ENCODE results near the gene MED27. TPM values are rescaled to one million over a fixed set of nuclear protein-coding genes. Genes with fewer than 3 reads are reported as not detected.

Gene MED27
- total and polyA plus RNA-seq, 2 of the 4 experiments (the other 2 are of a cell fraction) = 50.2 to 63.4 TPM

DNA sequence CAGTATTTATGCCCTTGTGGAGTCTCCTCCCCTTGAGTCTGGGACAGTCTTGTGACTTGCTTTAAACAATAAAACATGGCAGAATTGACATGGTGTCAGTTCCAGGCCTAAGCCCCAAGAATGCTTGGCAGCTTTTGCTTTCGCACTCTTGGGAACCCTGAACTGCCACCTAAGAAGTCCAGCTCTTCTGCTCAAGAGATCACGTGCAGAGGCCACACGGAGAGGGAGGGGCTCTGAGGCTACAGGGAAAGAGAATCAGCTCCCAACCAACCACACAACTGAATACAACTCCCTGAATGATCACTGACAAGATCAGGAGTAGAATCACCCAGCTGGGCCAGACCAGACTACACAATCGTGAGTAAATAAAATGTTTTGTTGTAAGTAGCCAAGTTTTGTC, 97.6 kb downstream of the MED27 start:
- Histone ChIP-seq H4K91ac (ENCODE audit: insufficient read depth, low read depth, low read length) (no peak overlapping the region), H3K4me1 (ENCODE audit: control insufficient read depth, insufficient read depth, low read length) (peaks cover 5% of the 10 kb centered on the region), H4K8ac (ENCODE audit: low read depth in 2 of 2, low read length in 2 of 2) (no peak overlapping the region), H2AK9ac (replicated peaks; ENCODE audit: low read depth, low read length, poor library complexity) (peak overlapping the region; percentile 60), H2BK15ac (ENCODE audit: low read depth, low read length) (no peak overlapping the region), H3K4ac (ENCODE audit: low read depth, low read length) (no peak overlapping the region), H2BK120ac (ENCODE audit: low read depth, low read length) (no peak overlapping the region), H3K9ac (ENCODE audit: low read depth, low read length) (no peak overlapping the region), H3K27ac (ENCODE audit: insufficient read depth, low read length) (no peak overlapping the region), H3K36me3 (ENCODE audit: control insufficient read depth, insufficient read depth, low read length) (no peaks in the 10 kb centered on the region; the same call in 1 of the 2 replicates), H3K14ac (replicated peaks; ENCODE audit: low read depth, low read length) (no peak overlapping the region), H3K23ac (ENCODE audit: low read depth, low read length) (no peak overlapping the region), H4K20me1 (ENCODE audit: insufficient read depth, low read length) (peaks cover 9% of the 10 kb centered on the region; the same call in 1 of the 2 replicates), H3K18ac (ENCODE audit: low read depth, low read length) (no peak overlapping the region), H3K9me1 (ENCODE audit: insufficient read depth, low read length) (peaks cover 8% of the 10 kb centered on the region), H2AK5ac (ENCODE audit: low read depth, low read length) (no peak overlapping the region), H3K4me3 (ENCODE audit: insufficient read depth, low read depth, low read length) (no peak overlapping the region), H3K79me1 (ENCODE audit: low read depth in 1 of 2, low read length in 2 of 2) (peaks cover 34 to 52% of the 10 kb centered on the region in 2 experiments), H2BK20ac (ENCODE audit: low read depth, low read length) (no peak overlapping the region), H3K27me3 (ENCODE audit: control insufficient read depth, insufficient read depth, low read length) (no peaks in the 10 kb centered on the region), H4K5ac (ENCODE audit: low read depth, low read length) (no peak overlapping the region), H3K4me2 (ENCODE audit: low read depth, low read length) (no peak overlapping the region), H3K9me3 (ENCODE audit: control insufficient read depth, insufficient read depth, low read length) (no peaks in the 10 kb centered on the region), H3K56ac (ENCODE audit: extremely low read depth, insufficient read depth, low read length) (no peak overlapping the region), H2BK5ac (ENCODE audit: low read depth, low read length, poor library complexity, severe bottlenecking) (no peak overlapping the region), H2AFZ (replicated peaks; ENCODE audit: low read length, poor library complexity) (no peak overlapping the region)
- in situ Hi-C loops (cut with MboI; ENCODE audit: low sequenced_read_pairs) (no loop called here), intact Hi-C loops (cut with micrococcal nuclease) (no loop called here), dilution Hi-C loops (cut with HindIII; ENCODE audit: low sequenced_read_pairs, unreplicated experiment) (no loop called here)
- BruUV-seq (replicated peaks) = no TSS peak
- WGBS, 2 experiments (ENCODE audit: extremely low coverage in 2 of 2, insufficient read length in 1 of 2) = no CpG with 5 or more reads among the region's 4 CpGs
- POLR2A ChIA-PET (ENCODE audit: unreplicated experiment) = no interaction called here
- DNase-seq (no peak), ATAC-seq (ENCODE audit: low read depth) (no peak)
- CTCF ChIA-PET = no interaction called here
- TF ChIP-seq, protein P1, sequence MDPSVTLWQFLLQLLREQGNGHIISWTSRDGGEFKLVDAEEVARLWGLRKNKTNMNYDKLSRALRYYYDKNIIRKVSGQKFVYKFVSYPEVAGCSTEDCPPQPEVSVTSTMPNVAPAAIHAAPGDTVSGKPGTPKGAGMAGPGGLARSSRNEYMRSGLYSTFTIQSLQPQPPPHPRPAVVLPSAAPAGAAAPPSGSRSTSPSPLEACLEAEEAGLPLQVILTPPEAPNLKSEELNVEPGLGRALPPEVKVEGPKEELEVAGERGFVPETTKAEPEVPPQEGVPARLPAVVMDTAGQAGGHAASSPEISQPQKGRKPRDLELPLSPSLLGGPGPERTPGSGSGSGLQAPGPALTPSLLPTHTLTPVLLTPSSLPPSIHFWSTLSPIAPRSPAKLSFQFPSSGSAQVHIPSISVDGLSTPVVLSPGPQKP (IDR thresholded peaks at IDR 0.05; ENCODE audit: borderline replicate concordance, low read depth, low read length) = no peak
- TF ChIP-seq RCOR1 (IDR thresholded peaks at IDR 0.05; ENCODE audit: insufficient replicate concordance, low read length) (no peak), RAD21 (IDR thresholded peaks at IDR 0.05; ENCODE audit: low read length) (no peak), MXI1 (IDR thresholded peaks at IDR 0.05; ENCODE audit: borderline replicate concordance, low read depth, low read length) (no peak)
- TF ChIP-seq, protein P2, sequence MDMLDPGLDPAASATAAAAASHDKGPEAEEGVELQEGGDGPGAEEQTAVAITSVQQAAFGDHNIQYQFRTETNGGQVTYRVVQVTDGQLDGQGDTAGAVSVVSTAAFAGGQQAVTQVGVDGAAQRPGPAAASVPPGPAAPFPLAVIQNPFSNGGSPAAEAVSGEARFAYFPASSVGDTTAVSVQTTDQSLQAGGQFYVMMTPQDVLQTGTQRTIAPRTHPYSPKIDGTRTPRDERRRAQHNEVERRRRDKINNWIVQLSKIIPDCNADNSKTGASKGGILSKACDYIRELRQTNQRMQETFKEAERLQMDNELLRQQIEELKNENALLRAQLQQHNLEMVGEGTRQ (IDR thresholded peaks at IDR 0.05; ENCODE audit: low read depth, low read length) = no peak
